Stimulated activated naive CD8-positive, alpha-beta T cell treated with anti-CD3 and anti-CD28 coated beads, Interleukin-15, Interleukin-2, amounts not matched to agents 100 U/mL and 50 U/mL, for 24 hours (primary cell): Measurements from ENCODE around the gene EEF2.
"Not testable (repeated sequence)": the region's sequence is repeated elsewhere in the genome, so short reads cannot be mapped to it uniquely, and the experiment has no call there.

Experiments
- ATAC-seq: fragments of 150-1000 bp; cut with Tn5 transposase; one replicate; pipeline ENCODE4 v1.10.0; 2021
- DNase-seq: peaks from one replicate; pipeline ENCODE4 v3.0.0; 2021

The EEF2 gene

DNA sequence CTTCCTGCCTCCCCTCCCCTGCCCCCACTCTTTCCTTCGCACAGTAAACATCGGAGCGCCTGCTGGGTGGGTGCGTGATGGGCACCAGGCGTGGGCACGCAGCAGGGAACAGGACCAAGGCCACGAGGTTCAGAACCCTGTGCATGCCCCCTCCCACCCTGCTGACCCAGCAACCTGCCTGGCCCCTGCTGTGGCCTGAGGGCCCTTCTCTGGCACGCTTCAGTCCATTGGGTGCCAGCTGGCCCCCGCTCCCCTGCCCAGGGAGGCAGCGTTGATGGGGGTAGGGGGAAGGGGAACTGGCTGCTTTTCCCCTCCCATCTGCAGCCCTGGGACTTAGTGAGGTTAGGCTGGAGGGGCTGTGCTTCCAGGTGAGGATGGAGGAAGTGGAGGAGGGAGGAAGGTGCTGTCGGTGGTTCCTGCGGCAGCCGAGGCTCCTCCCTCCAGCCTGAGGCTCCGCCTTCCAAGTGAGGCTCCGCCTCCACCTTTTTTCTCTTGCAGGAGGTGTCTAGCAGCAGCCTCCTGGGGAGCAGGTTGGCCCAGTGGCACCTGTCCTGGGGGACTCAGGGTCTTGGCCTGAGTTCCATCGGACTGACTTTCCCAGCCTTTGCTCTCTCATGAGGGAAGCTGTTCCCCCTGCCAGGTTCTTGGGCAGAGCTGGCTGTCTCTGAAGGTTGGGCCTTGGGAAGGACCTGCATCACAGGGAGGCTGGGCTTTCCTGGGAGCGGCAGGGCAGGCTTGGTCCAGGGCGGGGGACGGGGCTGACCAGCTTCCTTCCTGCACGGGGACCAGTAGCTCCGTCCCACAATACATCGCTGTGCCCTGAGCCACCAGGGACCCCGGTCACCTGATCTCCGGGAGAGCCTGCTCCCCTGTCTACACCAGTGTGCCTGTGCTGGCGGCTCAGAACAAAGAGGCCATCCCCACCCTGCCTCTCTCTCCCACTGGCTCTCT is 29.6 kb upstream of the EEF2 start:
- no peak for ATAC-seq
- DNase-seq, result peak; percentile 44

DNA sequence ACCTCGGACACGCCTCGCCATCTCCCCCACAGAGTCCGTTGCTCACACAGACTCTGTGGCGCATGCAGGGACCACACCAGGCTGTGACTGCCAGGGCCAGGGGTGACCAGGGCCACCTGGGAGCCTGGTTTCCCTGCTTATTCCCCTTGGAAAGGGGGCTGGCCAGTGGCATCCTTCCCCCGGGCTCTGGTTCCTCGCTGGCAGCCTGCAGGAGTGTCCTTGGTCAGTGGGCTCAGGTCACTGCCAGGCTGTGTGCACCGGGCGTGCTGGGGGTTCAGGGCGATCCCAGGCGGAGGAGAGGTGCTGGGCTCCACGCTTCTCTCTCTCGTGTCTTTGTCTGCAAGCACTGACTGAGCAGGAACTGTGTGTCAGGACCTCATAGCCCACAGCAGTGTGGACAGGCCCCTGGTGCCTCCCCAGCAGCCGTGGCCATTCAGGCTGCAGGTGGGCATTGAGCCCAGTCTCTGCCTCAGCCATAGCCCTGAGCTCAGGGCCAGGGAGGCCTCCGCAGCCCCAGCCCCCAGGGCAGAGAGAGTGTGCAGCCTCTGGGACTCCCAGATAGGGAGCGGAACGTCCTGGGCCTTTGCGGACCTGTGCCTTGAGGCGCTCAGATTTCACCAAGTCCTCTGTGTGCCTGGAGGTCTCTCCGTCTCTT is 28.8 kb upstream of the EEF2 start:
- ATAC-seq (no peak), DNase-seq (no peak)

DNA sequence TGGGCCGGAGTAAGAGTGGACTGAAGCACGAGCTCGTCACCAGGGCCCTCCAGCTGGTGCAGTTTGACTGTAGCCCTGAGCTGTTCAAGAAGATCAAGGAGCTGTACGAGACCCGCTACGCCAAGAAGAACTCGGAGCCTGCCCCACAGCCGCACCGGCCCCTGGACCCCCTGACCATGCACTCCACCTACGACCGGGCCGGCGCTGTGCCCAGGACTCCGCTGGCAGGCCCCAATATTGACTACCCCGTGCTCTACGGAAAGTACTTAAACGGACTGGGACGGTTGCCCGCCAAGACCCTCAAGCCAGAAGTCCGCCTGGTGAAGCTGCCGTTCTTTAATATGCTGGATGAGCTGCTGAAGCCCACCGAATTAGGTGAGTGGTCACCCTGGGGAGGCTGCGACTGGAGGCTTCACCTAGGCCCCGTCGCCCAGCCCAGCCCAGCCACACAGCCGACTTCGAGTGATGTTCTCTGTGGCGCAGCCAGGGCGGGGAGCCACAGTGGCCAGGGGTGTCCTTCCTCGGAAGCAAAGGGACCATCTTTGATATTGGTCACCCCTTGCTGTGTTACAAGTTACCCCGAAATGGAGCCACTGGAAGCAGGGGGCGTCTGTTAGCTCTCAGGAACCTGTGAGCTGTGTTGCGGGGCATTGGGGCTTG is 27.8 kb upstream of the EEF2 start:
- ATAC-seq (no peak), DNase-seq (no peak)

DNA sequence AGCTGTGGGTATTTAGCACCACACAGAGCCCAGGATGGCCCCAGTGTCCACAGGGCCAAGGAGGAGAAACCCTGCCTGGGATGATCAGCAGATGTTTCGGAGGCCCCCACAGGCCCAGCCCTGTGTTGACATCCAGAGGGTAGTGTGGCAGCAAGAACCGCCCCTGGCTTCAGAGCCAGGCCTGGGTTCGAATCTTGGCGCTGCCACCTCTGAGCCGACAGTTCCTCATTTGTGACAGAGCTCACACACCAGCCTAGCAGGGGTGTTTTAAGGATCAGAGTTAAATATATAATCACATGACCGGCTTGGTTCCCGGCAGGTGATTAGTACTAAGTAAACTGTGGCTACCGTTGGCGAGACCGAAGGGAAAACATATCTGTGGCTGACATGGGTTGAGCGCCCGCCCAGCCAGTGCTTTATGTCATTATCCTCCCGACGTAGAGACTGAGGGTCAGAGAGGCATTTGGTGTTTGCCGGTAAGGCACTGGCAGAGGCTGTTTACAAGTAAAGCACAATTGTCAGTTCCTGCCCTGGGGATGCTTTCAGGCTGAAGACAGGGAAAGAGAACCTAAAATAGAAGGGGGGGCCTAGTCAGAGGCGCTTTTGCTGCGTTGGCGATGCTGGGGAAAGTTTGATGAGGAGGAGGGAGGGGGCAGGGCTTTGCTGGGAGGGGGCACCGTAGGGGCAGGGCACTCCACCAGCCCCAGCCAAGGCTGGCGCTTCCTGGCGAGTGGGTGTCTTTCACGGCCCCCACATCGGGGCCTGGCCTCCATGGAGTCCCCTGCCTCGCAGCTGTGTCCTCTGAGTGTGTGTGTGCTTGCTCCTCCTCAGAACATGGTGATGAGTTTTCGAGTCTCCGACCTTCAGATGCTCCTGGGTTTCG is 27.1 kb upstream of the EEF2 start:
- ATAC-seq, result no peak
- DNase-seq, result no peak

DNA sequence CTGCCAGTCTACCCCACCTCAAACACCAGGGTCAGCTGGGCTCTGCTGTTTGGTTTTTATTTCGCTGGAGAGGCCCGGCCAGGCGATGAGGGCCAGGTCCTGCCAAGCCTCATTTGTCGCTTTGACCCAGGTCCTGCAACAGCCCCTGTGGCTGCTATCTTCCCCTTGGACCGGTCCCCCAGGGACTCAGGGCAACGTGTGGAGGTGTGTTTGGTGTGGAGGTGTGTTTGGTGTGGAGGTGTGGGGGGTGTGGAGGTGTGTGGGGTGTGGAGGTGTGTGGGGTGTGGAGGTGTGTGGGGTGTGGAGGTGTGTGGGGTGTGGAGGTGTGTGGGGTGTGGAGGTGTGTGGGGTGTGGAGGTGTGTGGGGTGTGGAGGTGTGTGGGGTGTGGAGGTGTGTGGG is 26.2 kb upstream of the EEF2 start:
- ATAC-seq, DNase-seq: not testable (repeated sequence)

DNA sequence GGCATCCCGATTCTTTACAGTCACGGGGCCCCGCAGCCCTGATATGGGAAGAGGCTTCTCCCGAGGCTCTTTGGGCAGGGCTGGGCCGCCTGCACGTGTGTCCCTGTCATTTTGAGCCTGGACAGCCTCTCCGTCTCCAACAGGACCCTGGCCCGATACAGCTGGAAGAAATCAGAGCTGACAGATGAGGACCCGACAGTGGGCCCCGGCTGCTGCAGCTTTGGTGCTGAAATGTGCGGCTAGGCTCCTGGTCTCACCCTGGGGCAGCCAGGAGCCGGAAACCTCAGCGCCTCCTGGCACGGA is 25.5 kb upstream of the EEF2 start:
- ATAC-seq, result no peak
- no peak for DNase-seq

DNA sequence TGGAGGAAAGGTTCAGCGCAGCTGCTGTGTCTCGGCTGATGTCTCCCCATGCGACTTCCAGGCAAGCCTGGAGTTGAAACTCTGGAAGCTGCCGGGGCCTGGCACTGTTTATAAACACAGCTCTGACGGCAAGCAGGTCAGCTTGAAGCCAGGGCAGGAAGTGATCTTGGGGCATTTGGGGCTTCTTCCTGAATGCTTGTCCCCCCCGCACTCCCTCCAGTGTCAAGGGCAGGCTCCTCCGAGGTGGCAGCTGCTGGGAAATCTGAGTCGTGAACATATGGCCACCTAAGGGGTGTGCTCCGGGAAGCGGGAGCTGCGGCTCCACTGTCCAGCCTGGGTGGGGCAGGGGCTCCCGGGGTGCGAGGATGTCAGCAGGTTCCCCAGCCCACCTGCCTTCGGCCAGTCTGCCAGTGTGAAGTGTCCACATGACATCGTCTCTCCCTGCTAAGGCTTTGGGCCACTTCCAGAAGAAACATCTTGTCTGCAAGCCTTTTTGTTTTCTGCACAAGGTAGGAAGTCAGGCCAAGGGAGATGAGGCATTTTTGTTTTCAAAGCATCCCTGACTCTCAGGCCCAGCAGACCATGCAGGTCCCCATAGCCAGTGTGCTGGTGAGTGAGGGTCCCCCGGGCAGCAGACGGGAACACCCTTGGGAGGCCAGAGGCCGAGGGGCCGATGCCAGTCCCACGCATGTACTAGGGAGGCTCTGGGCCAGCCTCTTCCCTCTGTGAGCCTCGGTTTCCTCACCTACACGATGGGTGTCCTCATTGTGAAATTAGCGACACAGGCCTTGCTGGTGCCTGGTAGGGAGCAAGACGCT is 24.9 kb upstream of the EEF2 start:
- ATAC-seq, result no peak
- DNase-seq, result no peak

DNA sequence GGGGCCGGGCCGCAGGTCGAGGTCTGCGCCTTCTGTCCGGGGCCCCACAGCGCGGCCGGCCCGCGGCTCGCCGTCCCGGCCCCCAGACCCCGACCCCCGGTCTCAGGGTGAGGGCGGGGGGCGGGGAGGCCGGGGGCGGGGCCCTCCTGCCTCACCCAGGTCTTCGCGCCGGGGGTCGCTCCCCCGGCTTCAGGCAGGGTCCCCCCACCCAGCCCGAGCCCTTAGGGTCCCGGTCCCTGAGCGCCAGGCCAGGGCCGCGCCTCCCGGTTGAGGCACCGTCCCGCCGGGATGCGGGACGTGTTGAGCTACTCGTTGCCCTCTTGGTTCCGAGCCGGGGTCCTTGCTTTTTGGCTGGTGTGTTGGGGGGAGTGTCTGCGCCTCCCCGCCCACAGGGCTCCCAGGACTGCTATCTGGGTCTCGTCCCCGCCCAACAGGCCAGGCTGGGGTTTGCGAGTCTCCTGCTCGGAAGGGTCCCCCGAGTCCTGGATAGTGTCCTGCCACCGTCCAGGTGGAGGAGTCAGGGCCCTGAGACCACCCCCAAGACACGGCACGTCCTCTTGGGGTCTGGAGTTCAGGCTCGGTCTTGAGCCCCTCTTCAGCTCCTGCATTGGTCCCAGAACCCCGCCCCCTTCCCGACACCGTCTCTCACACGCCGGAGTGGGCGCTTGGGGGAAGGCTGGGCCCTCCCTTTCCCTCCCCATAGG is 22.7 kb upstream of the EEF2 start:
- peak; percentile 58 for DNase-seq
- ATAC-seq, result peak; percentile 3

DNA sequence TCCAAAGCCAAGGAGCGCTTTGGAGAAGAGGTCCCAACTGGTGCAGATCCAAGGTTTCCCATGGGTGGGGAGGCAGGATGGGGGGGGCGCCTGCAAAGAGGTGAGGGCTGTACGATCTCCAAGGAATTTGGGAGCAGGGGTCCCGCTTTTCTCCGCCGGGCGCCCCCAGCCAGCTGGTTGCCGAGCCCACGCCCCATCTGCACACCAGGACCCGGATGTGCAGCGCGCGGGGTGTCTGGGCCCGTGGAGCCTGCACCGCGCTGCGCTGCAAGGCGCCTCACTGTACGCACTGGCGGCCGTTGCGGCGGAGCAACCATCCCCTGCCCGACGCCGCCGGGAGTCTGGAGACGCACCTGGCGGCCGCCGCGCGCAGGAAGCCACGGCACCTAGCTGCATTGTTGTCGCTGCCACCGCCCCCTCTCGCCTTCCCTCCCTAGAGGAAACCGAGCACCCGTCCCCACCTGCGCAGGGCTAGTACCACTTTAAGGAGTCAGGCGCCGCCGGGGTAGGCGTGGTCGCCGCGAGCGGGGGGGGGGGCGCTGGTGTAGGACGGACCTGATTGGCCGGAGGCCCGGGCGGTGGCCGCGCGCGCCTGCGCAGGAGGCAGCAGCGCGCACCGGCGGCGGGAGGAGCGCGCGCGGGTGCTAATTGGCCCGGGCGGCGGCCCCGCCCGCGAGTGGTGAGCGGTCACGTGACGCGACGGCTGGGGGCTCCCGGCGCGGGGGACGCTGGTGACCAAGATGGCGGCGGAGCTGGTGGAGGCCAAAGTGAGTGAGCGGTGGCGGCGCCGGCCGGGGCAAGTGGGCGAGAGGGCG is 22.0 kb upstream of the EEF2 start, which contains the start of gene PIAS4:
TSS of gene PIAS4 (plus strand) at position 716 of the 815 bp plus-strand sequence. CDS start at position 741, 25 bp downstream.
- peak; percentile 96 for ATAC-seq
- DNase-seq, result peak; percentile 95

DNA sequence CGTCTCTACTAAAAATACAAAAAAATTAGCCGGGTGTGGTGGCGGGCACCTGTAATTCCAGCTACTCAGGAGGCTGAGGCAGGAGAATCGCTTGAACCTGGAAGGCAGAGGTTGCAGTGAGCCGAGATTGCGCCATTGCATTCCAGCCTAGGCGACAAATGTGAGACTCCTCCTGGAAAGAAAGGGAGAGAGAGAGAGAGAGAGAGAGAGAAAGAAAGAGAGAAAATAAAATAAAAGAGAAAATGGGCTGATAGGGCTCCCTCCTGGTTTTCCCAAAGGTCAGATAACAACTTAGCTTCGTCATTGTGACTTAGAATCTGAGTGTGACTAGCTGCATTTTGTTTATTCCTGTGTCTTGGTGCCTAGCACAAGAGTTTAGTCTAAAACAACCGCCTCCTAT is 20.2 kb upstream of the EEF2 start:
- ATAC-seq, DNase-seq: not testable (repeated sequence)

DNA sequence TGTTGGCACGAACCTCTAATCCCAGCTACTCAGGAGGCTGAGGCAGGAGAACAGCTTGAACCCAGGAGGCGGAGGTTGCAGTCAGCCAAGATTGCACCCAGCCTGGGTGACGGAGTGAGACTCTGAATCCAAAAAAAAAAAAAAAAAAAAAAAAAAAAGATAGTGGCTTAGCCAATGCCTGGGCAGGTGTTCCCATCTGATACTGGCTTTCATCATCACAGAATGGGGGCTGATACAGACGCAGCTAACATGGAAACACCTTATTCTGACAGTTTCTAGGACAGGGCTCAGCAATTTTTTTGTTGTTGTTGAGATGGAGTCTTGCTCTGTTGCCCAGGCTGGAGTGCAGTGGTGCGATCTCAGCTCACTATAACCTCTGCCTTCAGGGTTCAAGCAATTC is 15.5 kb upstream of the EEF2 start:
- not testable (repeated sequence) for ATAC-seq, DNase-seq

DNA sequence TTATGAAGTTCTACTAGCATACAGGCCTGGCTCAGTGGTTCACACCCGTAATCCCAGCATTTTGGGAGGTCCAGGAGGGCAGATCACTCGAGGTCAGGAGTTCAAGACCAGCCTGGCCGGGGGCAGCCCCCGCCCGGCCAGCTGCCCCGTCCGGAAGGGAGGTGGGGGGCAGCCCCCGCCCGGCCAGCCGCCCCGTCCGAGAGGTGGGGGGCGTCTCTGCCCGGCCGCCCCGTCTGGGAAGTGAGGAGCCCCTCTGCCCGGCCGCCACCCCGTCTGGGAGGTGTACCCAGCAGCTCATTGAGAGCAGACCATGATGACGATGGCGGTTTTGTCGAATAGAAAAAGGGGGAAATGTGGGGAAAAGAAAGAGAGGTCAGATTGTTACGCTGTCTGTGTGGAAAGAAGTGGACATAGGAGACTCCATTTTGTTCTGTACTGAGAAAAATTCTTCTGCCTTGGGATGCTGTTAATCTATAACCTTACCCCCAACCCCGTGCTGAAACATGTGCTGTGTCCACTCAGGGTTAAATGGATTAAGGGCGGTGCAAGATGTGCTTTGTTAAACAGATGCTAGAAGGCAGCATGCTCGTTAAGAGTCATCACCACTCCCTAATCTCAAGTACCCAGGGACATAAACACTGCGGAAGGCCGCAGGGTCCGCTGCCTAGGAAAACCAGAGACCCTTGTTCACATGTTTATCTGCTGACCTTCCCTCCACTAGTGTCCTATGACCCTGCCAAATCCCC is 13.6 kb upstream of the EEF2 start:
- not testable (repeated sequence) for ATAC-seq, DNase-seq

DNA sequence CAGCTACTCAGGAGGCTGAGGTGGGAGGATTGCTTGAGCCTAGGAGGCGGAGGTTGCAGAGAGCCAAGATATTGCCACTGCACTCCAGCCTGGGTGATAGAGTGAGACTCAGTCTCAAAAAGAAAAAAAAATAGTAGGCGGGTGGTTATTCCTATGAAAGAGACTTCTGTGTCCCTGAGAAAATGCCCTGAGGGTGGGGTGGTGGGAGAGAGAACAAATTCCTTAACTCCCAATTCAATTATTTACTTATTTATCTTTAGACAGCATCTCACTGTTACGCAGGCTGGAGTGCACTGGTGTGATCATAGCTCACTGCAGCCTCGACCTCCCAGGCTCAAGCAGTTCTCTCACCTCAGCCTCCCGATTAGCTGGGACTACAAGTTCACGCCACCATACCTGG is 10.3 kb upstream of the EEF2 start:
- ATAC-seq (no peak), DNase-seq (no peak)

DNA sequence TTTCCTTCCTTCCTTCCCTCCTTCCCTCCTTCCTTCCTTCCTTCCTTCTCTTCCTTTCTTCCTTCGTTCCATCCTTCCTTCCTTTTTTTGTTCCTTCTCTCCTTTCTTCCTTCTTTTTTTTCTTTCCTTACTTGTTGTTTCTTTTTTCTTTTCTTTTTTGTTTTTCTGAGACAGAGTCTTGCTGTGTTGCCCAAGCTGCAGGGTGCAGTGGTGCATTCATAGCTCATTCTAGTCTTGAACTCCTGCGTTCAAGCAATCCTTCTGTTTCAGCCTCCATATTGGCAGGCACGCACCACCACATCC is 5.5 kb upstream of the EEF2 start:
- no peak for ATAC-seq
- no peak for DNase-seq

DNA sequence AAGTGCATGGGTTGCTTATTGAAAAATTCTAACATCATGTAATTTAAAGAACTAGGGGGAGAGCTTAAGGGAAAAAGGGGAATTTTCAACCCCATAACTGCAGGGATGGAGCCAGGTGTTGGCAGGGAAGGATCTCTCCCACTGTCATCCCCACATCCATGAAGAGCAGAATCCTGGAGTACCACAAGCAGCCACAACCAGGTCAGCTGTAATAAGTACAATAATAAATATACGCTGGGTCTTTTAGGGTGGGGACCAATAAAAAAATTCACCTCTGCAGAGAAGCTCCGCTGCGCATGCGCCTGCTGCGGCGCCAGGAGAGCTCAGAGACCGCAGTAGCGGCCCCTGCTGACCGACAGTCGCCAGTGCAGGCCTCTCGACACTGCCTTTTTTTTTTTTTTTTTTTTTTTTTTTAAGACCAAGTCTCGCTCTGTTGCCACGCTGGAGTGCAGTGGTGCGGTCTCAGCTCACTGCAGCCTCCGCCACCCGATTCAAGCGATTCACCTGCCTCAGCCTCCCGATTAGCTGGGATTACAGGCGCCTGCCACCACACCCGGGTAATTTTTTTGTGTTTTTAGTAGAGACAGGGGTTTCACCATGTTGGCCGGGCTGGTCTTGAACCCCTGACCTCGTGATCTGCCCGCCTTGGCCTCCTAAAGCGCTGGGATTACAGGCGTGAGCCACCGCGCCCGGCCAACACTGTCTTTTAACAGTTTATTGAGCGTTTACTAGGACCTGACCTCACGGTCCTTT is 2.5 kb upstream of the EEF2 start:
- peak; percentile 33 for ATAC-seq
- peak; percentile 90 for DNase-seq

DNA sequence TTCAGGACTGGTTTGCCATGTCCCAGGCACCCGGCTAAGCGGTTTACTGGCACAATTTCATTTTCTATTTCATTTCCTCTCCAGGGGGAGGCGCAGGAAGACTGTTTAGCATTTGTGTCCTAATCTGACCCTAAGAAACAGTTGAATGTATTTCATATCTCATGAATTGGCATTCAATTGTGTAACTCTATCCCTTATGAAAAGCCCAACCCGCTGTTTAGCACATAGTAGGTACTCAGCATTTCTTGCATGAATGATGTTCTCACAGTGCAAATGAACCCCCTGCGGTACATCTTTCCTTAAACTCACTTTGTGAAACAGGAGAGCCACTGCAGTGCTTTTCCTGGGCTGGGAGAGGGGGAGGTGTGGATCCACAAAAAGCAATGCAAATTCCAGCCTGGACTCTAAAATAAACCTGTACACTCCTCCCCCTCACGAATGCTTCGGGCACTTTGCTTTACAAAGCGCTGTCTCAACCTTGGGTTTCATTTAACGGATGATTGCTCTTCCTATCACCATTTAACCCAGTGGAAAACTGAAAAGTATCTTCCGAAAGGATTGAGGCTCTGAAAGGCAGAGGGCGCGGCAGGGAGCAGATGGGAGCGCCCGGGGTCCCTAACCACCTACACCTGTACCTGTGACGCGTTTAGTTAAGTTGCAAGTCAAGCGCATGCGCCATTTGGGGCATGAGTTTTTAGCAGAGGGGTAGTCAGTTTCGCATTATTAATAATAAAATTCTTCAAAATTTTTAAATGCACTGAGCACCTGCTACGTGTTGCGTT is 1.2 kb upstream of the EEF2 start:
- ATAC-seq, result peak; percentile 25
- DNase-seq, result peak; percentile 70

DNA sequence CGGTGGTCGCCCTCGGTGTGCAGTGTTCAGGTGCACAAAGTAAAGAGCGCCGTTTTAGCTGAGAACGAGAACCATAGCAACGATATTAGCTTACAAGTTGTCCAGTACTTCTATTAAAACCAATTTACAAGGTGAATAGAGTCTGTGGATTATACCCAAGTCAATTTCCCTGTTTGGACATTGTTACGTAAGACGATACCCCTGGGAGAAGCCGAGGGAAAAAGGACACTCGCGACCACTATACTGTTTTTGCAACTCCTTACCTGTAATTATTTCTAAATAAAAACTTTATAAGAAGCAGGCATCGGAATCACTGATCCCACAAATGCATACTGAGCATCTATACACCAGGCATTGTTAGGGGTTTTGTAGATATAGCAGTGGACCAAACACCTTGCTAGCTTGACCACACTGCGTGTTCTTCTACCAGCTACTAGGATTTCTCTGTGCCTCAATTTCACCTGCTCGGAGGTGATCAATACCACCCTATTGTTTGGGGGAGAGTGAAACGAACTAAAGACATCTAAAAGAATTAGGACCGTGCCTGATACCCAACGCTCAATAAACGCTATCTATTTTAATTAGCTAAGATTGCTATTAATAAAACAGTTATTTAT is 488 bp upstream of the EEF2 start:
- no peak for DNase-seq
- no peak for ATAC-seq
